Stimulated activated CD8-positive, alpha-beta memory T cell treated with anti-CD3 and anti-CD28 coated beads, Interleukin-12 subunit alpha, Interleukin-12 subunit beta, amount 100 ng/mL, for 24 hours (primary cell): ENCODE results near the gene TNFRSF25.
"Not testable (repeated sequence)": the region's sequence is repeated elsewhere in the genome, so short reads cannot be mapped to it uniquely, and the experiment has no call there.

Source experiments
- DNase-seq: peaks from one replicate; pipeline ENCODE4 v3.0.0-alpha.2; 2020; ENCODE audit errors: extremely low read depth

TNFRSF25 gene

DNA sequence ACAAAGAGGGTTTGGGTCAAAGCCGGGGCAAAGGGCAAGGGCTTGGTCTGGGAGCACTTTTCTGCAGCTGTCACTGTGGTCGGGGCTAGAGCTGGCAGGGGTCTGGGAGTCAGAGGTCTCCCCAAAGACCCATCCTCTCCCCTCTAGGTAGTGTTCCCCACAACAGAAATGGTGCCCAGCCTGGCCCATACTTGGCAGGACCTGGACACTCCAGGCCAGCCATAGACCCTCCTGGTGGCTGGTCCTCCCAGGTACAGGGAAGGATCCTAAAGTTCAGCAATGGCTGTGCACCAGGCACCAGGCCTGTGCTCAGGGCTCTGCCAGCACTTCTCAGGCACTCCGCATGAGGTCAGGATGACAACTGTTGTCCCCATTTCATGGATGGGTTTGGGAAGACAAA, 30.4 kb downstream of the TNFRSF25 start:
- DNase-seq, result no peak

DNA sequence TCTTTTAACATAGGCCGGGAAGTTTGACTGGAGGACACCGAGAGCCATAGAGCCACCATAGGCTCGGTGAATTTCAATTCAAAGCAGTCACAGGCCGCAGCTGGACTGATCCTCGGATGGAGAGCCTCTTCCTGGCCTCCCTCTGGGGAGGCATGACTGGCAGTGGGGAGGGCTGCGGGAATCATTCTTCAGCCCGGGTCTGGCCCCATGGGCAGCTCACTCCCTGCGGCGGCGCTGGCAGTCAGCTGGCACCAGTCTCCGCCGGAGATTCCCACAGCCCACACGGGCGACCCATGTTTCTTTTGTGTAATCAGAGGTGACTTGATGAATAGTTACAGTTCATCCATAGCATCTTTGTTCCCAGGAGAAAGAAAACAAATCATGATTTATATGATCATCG, 30.8 kb downstream of the TNFRSF25 start:
- DNase-seq, result no peak

DNA sequence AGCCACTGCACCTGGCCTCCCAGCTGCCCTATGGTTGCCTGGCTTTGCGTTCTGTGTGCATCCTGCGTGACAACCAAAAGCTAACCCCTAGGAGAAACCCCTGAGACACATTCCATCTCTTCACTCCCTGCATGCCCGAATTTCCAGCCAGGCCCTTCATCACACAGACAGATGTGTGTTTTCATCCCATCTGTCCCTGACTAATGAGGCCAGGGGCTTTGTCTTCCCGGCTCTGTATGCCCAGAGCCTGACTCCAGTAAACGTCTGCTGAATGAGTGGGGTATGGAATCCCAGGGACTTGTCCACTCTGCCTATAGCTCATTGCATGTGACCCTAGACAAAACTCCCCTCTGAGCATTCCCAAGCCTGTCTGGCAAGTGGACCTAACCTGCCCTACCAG, 31.8 kb downstream of the TNFRSF25 start:
- no peak for DNase-seq

DNA sequence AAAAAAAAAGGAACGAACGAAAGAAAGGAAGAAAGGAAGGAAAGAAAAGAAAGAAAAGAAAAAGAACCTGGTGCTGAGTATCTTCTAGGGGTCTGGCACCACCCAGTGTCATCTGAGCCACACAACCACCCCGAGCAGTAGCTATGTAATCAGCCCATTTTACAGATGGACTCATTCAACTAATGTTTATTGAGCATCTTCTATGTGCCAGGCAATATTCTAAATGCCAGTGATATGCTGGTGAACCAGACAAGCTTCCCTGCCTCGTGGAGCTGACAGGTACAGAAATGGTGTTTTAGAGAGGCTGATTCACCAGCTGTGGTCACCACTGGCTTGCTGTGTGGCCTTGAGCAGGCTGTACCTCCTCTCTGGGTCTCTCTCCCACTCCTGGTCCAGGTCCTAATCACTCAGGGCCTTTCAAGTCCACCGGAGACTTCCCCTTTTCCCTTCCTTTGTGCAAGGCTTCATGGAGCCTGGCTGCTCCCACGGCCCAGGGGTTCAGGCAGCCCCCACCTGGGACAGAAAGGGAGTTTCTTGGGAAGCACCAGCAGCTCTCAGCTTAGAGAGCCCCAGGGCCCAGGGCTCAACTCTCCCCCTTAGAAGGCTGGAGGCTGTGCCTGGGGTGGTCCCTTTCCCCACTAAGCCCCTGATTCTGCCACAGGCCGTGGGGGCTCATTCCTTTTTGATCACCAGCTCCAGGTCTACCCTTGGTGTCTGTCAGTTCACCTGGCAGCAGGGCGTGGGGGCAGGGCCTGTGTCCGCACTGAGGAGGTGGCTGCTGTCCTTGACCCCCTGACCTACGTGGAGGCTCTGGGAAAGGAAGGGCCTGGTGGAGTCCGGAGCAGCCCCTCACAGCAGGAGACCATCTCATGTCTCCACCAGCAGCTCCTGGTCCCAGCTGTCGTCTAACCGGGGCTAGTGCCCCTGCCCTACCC, 34.1 kb downstream of the TNFRSF25 start:
- DNase-seq, result not testable (repeated sequence)

DNA sequence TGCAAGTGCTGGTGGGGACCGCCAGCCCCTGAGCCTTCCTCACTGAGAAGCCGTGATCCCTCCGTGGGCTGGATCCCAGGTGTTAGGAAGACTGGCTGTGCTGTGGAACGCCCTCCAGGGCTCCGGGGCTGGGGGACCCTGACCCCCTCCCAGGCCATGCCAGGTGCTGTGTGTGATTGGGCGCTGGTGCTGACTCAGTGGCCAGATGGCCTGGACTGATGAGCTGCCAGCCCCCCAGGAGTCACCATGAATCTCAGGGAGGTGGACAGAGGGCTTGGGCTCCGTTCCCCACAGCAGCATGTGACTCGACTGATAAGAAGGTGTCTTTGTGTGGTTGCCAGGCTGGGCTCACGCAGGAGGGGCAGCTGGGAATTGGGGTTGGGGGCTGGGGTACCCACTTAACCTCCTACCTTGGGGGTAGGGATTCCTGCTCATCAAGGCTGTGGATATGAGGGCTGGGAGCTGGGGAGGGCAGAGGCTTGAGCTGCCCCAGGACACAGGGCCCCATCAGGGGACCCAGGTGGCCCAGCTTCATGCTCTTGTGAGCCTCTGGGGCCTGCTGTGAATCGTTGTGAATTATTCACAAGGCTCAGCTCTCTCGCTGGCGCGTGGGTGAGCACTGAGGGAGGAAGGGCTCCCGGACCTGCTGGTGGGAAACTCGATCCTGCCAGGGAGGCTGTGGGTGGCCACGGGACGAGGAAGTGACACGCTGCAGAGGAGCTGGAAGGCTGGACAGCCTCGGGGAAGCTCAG, 36.1 kb downstream of the TNFRSF25 start:
- not testable (repeated sequence) for DNase-seq

DNA sequence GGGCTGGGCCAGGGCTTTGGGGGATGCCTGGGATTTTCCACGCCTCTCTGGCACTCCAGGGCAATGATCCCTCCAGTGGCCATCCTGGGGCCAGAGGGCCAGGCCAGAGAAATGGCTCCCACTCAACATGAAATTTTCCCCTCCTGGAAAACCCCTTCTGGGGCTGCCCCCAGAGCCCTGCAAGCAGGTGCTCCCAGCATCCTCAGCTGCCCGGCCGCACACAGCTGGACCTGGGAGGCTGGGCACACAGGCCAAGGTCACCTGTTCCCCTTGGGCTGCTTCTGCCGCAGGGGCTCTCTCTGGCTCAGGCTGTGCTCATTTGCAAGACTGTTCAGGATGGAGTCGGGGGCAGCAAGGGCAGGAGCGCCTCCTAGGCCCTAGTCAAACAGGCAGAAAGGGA, 37.5 kb downstream of the TNFRSF25 start:
- not testable (repeated sequence) for DNase-seq

DNA sequence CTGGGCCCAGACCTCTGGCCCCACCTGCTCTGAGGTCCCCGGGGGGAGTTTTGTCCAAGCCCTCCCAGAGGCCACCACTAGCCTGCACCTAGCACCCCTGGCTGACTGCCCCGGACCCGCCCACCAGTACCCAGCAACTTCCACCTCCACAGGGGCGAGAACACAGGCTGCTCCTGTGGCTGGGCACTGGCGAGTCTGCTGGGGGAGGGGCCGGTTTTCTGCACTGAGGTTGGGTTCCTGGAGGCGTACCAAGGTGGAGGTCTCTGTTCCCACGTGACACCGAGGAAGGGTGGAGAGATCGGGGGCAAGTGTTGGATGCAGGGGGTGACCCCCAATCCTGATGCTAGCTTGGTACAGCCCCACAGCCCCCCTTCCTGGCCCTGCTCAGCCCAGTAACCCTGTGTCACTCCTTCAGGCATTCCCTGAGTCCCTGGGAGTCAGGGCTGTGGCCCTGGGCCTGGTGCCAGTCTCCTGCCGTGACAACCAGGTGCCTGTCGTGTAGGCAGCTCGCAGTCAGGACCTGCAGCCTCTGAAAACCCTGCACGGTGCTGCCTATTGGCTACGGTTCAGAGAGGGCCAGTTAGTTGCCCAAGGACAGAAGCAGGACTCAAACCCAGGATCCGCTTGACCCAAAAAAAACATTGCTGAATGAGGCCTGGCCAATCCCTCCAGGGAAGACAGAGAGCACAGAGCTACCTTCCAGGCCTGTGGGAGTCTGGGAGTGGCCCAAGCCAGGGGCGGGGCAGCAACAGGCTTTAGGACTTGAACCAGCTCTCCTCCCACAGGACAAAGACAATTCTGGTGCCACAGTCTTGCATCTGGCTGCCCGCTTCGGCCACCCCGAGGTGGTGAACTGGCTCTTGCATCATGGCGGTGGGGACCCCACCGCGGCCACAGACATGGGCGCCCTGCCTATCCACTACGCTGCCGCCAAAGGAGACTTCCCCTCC, 38.3 kb downstream of the TNFRSF25 start:
- DNase-seq, result no peak

DNA sequence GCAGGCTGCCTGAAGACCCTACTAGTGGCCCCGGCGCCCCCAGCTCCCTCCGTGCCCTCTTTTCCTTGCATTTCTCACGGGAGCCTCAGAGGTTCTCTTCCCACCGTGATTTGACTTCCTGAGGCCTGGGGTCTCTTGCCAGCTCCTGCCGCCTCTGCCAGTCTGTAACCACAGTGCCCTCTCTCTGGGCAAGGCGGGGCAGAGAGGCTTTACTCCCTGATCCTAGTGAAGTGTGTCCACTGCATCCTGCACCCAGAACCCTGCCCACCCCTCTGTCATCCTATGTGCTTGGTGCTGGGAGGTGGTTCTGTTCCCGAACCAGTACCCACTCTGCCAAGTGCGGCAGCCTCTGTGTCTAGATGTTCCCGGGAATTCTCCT, 39.0 kb downstream of the TNFRSF25 start:
- no peak for DNase-seq

DNA sequence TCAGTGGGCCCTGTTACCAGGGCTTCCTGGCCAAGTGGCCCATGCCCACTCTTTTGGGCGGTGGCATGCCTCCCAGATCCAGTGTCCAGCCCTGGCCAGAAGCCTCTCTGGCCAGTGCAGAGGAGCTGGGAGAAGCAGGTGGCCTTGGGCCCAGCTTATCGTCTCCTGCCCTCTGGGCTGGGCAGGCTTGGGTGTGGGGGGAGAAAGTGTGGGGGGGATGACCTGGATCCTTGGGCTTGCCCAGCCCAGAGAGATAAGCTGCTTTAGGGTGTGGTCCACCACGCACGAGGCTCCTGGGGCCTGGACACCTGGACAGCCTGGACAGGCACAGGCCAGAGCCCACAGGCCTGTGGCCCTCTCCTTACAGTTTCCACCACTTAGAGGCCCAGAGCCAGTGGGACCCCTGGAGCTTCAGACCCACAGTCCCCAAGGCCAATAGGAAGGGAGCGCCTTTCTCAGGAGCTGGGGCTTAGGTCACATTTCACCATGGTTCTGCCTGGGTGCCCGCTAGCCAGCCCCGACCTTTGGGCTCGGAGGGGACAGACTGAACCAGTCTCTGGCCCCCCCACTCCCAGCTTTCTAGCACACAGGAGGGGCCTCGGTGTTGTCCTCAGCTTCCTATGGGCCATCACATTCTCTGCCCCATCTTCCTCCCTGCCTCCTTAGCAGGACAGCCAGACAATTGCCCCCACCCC, 39.5 kb downstream of the TNFRSF25 start:
- no peak for DNase-seq

DNA sequence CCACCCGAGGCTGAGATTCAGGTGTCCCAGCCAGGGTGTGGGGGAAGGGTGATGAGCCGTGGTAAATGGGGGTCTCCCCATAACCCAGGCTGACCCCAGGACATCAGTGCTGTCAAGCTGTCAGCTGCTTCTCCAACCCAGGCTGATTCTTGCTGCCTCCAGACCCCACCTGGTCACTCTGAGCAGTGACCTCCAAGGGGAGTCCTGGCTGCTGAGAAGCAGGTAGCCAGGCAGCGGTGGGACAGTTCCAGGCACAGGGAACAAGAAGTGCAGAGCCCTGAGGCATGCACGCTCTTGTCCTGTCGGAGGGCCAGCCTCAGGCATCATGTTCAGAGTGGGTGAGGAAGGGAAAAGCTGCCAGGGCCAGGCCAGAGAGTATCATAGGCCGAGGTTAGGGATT, 40.3 kb downstream of the TNFRSF25 start:
- DNase-seq, result no peak

DNA sequence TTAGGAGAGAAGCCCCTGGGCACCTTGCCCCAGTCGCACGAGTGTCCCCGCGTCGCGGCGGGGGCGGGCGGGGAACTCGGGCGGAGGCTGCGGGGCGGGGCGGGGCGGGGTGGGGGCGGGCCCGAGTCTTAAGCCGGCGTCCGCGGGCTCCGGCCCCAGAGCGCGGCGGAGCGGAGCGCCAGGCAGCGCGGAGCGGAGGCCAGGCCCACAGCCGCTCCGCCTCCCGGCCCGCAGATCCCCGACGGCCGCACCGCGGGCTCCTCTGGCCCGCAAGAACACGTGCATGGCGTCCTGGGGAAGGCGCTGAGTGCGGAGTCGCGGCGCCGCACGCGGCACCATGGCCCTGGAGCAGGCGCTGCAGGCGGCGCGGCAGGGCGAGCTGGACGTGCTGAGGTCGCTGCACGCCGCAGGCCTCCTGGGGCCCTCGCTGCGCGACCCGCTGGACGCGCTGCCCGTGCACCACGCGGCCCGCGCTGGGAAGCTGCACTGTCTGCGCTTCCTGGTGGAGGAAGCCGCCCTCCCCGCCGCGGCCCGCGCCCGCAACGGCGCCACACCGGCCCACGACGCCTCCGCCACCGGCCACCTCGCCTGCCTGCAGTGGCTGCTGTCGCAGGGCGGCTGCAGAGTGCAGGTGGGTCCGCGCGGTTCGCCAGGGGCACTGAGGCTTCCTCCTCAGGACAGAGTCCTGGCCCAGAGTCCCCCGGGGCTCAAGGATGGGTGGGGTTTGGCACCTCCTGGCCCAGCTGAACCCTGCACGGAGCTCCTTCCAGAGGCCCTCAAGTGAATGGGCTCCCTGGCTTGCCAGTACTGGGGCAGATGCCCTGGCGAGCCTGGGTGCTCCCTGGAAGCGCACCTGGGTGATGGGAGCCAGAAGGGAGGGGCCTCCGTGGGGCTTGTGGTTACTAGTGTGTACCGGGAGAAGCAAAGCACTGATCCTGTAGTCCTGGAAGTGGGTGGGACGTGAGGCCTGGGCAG, 41.1 kb downstream of the TNFRSF25 start, which contains the start of gene ESPN:
Gene ESPN (plus strand): TSS at position 158 of the 975 bp plus-strand sequence. CDS start 180 bp downstream, at position 338.
- no peak for DNase-seq

DNA sequence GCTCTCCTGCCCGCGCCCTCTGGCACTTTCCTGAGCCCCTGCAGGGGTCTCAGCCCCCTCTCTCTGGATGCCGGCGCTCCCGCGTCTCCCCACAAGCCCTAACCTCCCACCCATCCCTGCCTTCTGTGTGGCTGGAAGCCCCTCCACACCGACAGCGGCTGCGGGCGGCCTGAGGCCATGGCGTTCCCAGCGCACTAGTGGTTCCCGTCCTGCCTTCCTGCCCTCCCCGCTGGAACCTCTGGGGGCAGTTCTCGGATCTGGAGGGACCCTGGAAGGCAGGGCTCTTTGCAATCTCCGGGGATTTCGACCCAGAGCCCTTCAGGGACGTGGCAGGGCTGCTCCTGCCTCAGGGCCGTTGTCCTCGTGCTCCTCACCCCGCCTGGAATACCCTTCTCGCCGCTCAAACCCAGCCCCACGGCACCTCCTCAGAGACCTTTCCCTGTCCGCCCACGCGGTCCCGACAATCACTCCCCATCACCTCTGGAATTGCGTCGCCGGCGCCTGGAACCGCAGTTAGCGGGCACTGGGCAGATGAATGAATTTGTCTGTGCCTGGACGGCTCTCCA, 41.9 kb downstream of the TNFRSF25 start:
- DNase-seq, result no peak

DNA sequence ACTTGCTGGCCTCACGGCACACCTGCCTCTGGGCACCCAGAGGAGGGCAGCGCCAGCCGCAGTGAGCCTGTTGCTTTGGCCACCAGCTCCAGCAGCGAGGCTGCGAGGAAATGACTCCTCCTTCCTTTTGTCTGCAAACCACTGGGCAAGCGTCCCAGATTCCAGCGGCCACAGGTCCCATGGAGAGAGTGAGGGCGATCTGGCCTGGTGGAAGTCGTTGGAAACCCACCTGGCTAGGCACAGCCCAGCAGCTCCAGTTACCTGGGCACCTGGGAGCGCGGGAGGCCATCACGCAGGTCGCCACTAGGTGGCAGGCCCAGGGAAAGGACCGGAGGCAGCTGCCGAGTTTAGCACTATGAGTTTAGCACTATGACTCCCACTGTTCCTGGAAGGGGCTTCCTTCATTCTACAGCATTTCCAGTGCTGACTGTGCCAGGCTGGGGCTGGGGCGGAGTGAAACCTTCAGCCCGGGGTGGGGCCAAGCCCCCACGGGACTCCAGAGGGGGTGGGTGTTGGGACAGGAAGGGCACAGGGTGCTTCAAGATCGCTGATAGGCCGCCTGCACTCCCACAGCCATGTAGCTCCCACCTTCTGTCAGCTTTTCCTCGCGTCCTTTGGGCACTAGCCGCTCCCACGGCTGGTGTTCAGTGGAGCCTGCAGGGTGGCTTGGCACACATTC, 42.5 kb downstream of the TNFRSF25 start:
- DNase-seq, result no peak

DNA sequence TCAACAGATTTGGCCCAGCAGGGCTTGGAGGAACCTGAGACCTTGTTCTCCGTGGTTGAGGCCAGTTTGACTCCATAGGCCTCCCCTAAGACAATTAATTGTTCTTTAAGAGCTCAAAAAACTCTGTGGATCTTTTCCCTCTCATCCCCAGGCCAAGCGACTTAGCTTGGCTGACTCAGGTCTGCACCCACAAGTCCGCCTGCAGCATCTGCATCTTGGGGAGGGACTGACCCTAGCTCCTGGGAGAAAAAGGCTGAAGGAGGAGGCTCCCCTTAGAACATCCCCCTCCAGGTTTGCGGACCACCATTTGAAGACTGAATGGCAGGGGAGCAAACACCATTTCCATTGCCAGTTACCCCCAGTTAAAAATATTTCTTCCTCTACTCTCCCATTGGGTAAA, 44.7 kb downstream of the TNFRSF25 start:
- no peak for DNase-seq

DNA sequence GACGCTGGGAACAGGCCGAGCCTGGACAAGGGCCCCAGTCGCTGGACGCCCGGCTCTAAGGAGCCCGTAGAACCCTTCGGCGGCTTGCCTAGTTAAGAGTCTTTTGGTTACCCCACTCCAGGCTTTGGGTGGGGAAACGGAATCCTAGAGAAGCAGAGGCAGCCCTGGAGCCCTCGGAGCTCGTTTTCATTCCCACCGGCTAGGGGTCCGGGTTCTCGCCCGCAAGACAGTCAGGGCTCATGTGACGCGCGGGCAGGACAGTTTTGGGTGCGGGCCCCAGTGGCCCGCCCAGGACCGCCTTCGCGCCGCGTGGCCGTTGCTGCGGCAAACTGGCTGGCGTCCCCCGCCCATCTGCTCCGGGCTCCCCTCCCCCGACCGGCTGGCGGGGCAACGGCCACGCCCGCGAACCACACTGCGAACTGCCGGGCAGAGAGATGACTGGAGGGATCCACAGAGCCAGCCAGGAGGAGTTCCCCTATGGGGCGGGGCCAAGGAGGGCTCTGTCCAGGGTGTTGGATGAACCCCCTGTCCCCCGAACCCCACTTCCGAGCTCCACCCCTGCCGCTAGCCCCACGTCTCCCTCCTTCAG, 45.4 kb downstream of the TNFRSF25 start:
- DNase-seq, result no peak

DNA sequence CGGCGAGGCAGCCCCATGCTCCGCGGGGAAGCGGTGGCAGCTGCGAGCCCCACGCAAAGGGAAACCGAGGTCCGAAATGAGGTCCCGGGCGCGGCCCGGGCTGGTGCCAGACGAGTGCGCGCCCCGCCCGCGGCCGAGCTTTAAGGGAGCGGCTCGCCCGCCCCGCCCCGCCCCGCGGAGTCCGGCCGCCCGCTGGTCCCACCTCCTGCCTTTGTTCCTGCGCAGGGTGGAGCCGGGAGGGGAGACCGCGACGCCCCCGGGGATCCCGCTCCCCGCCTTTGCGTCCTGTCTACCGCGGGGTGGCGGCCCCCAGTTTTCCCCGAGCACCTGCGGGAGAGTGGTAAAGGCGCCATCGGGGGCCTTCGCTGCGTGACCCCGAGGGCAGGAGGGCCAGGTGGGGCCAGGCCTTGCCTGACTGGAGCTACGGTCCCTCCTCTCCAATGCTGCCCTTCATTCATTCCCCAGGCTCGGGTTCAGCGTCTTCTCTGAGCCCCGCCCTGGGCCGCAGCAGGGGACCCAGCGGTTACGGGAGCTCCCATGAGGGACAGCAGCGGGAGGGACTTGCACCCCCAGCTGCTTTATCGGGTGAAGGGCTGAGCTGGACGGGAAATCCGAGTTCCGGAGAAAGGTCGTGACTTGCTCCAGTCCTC, 46.0 kb downstream of the TNFRSF25 start, which contains the start of gene HES2:
Gene HES2 (minus strand): TSS at position 116 of the 650 bp plus-strand sequence. CDS start 99 bp downstream, at position 17.
- no peak for DNase-seq

DNA sequence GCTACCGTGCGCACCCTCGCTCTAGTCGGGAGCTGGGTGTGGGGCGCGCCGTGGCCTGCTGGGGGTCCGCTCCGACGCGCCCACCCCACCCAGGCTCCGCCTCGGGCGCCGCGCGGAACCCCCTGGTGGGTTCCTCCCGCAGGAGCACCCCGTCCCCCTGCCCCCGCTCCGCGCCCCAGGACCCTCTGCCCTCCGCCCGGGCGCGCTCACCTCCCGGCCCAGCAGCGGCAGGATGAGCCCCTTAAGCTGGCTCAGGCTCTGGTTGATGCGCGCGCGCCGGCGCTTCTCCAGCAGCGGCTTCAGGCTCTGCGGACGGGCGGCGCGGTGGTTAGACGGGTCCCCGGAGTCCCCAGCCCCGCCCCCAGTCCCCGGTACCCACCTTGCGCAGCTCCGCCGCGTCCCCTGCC, 46.6 kb downstream of the TNFRSF25 start:
- DNase-seq, result no peak
